ENCODE measurements around the gene NOTCH3.

The NOTCH3 gene

GRCh38 chr19:15144046-15144646 is 56.6 kb downstream of the NOTCH3 start:
- Mint-ChIP-seq H3K4me1 (ENCODE audit: low read depth) (no peaks in the 10 kb centered on the region), H3K4me3 (no peak overlapping the region), H3K27ac (no peak overlapping the region), H3K36me3 (ENCODE audit: low read depth) (no peaks in the 10 kb centered on the region), H3K9me3 (peaks cover 4% of the 10 kb centered on the region), H3K27me3 (ENCODE audit: low read depth) (peaks cover 6% of the 10 kb centered on the region)
- no peak for DNase-seq (ENCODE audit: low spot score)

- no peaks in the 10 kb centered on the region for H3K4me1 Mint-ChIP-seq (ENCODE audit: low read depth)
- no peak overlapping the region for H3K4me3 Mint-ChIP-seq
- H3K27ac Mint-ChIP-seq = no peak overlapping the region
- peaks cover 3% of the 10 kb centered on the region for H3K27me3 Mint-ChIP-seq (ENCODE audit: low read depth)
- H3K9me3 Mint-ChIP-seq = peaks cover 10% of the 10 kb centered on the region
- H3K36me3 Mint-ChIP-seq (ENCODE audit: low read depth) = no peaks in the 10 kb centered on the region
- no peak for DNase-seq (ENCODE audit: low spot score)
Measured at GRCh38 chr19:15142313-15142712, 58.5 kb downstream of the NOTCH3 start.

- H3K4me1 Mint-ChIP-seq (ENCODE audit: low read depth) = peaks cover 1% of the 10 kb centered on the region
- H3K27me3 Mint-ChIP-seq (ENCODE audit: low read depth) = peaks cover 6% of the 10 kb centered on the region
- no peaks in the 10 kb centered on the region for H3K36me3 Mint-ChIP-seq (ENCODE audit: low read depth)
- DNase-seq (ENCODE audit: low spot score) = no peak
- no peak overlapping the region for H3K27ac Mint-ChIP-seq
- no peak overlapping the region for H3K4me3 Mint-ChIP-seq
- H3K9me3 Mint-ChIP-seq = peaks cover 10% of the 10 kb centered on the region
Measured at GRCh38 chr19:15141143-15141542, 59.7 kb downstream of the NOTCH3 start.

GRCh38 chr19:15138427-15138826 is 62.4 kb downstream of the NOTCH3 start:
- DNase-seq (ENCODE audit: low spot score) = no peak
- peaks cover 3% of the 10 kb centered on the region for H3K27me3 Mint-ChIP-seq (ENCODE audit: low read depth)
- H3K9me3 Mint-ChIP-seq = peaks cover 10% of the 10 kb centered on the region
- no peak overlapping the region for H3K27ac Mint-ChIP-seq
- H3K36me3 Mint-ChIP-seq (ENCODE audit: low read depth) = no peaks in the 10 kb centered on the region
- no peak overlapping the region for H3K4me3 Mint-ChIP-seq
- H3K4me1 Mint-ChIP-seq (ENCODE audit: low read depth) = peaks cover 1% of the 10 kb centered on the region

- Mint-ChIP-seq H3K36me3 (ENCODE audit: low read depth) (no peaks in the 10 kb centered on the region), H3K9me3 (peaks cover 10% of the 10 kb centered on the region), H3K27me3 (ENCODE audit: low read depth) (peaks cover 3% of the 10 kb centered on the region), H3K27ac (no peak overlapping the region), H3K4me3 (no peak overlapping the region), H3K4me1 (ENCODE audit: low read depth) (peaks cover 1% of the 10 kb centered on the region)
- no peak for DNase-seq (ENCODE audit: low spot score)
Measured at GRCh38 chr19:15137777-15138176, 63.0 kb downstream of the NOTCH3 start.

GRCh38 chr19:15136234-15136954 is 64.4 kb downstream of the NOTCH3 start:
- no peaks in the 10 kb centered on the region for H3K36me3 Mint-ChIP-seq (ENCODE audit: low read depth)
- no peak overlapping the region for H3K27ac Mint-ChIP-seq
- peaks cover 1% of the 10 kb centered on the region for H3K4me1 Mint-ChIP-seq (ENCODE audit: low read depth)
- H3K27me3 Mint-ChIP-seq (ENCODE audit: low read depth) = peaks cover 3% of the 10 kb centered on the region
- H3K4me3 Mint-ChIP-seq = no peak overlapping the region
- no peak for DNase-seq (ENCODE audit: low spot score)
- peaks cover 10% of the 10 kb centered on the region for H3K9me3 Mint-ChIP-seq

- DNase-seq (ENCODE audit: low spot score) = peak; percentile 32
- peaks cover 19% of the 10 kb centered on the region for H3K4me1 Mint-ChIP-seq (ENCODE audit: low read depth)
Measured at GRCh38 chr19:15129856-15130585, 70.8 kb downstream of the NOTCH3 start.

GRCh38 chr19:15128162-15128770 is 72.5 kb downstream of the NOTCH3 start:
- peaks cover under 1% of the 10 kb centered on the region for H3K36me3 Mint-ChIP-seq (ENCODE audit: low read depth)
- no peak for DNase-seq (ENCODE audit: low spot score)
- H3K27ac Mint-ChIP-seq = no peak overlapping the region
- H3K4me3 Mint-ChIP-seq = no peak overlapping the region
- no peaks in the 10 kb centered on the region for H3K27me3 Mint-ChIP-seq (ENCODE audit: low read depth)
- H3K9me3 Mint-ChIP-seq = no peaks in the 10 kb centered on the region
- peaks cover 25% of the 10 kb centered on the region for H3K4me1 Mint-ChIP-seq (ENCODE audit: low read depth)

More at GRCh38 chr19:15129856-15130585, 70.8 kb downstream of the NOTCH3 start:
- no peaks in the 10 kb centered on the region for H3K36me3 Mint-ChIP-seq (ENCODE audit: low read depth)
- H3K4me3 Mint-ChIP-seq = peak overlapping the region; percentile 34
- no peaks in the 10 kb centered on the region for H3K27me3 Mint-ChIP-seq (ENCODE audit: low read depth)
- H3K9me3 Mint-ChIP-seq = no peaks in the 10 kb centered on the region
- peak overlapping the region; percentile 77 for H3K27ac Mint-ChIP-seq

- Mint-ChIP-seq H3K4me1 (ENCODE audit: low read depth) (peaks cover 25% of the 10 kb centered on the region), H3K27me3 (ENCODE audit: low read depth) (no peaks in the 10 kb centered on the region), H3K36me3 (ENCODE audit: low read depth) (peaks cover 10% of the 10 kb centered on the region), H3K27ac (no peak overlapping the region), H3K4me3 (peak overlapping the region; percentile 21), H3K9me3 (no peaks in the 10 kb centered on the region)
- DNase-seq (ENCODE audit: low spot score) = no peak
Measured at GRCh38 chr19:15126131-15126910, 74.5 kb downstream of the NOTCH3 start.

GRCh38 chr19:15125232-15126067 is 75.3 kb downstream of the NOTCH3 start:
- peak; percentile 99 for DNase-seq (ENCODE audit: low spot score)
- Mint-ChIP-seq H3K27ac (peak overlapping the region; percentile 98), H3K27me3 (ENCODE audit: low read depth) (no peaks in the 10 kb centered on the region), H3K36me3 (ENCODE audit: low read depth) (peaks cover 19% of the 10 kb centered on the region), H3K9me3 (no peaks in the 10 kb centered on the region), H3K4me1 (ENCODE audit: low read depth) (peaks cover 25% of the 10 kb centered on the region), H3K4me3 (peak overlapping the region; percentile 97)

- Mint-ChIP-seq H3K27me3 (ENCODE audit: low read depth) (no peaks in the 10 kb centered on the region), H3K4me1 (ENCODE audit: low read depth) (peaks cover 18% of the 10 kb centered on the region), H3K27ac (peak overlapping the region; percentile 98), H3K36me3 (ENCODE audit: low read depth) (peaks cover 26% of the 10 kb centered on the region), H3K4me3 (peak overlapping the region; percentile 97), H3K9me3 (no peaks in the 10 kb centered on the region)
- DNase-seq (ENCODE audit: low spot score) = no peak
Measured at GRCh38 chr19:15124572-15125231, 76.1 kb downstream of the NOTCH3 start.

GRCh38 chr19:15123900-15124299 is 76.9 kb downstream of the NOTCH3 start:
- Mint-ChIP-seq H3K36me3 (ENCODE audit: low read depth) (peaks cover 33% of the 10 kb centered on the region), H3K27me3 (ENCODE audit: low read depth) (no peaks in the 10 kb centered on the region), H3K27ac (peak overlapping the region; percentile 98), H3K4me3 (peak overlapping the region; percentile 97), H3K9me3 (no peaks in the 10 kb centered on the region), H3K4me1 (ENCODE audit: low read depth) (peaks cover 13% of the 10 kb centered on the region)
- no peak for DNase-seq (ENCODE audit: low spot score)

All from T-helper 2 cell treated with Interferon-gamma antibody and Interleukin-4, amounts not matched to agents 5 μg/mL and 100 μg/mL, for 36 hours (primary cell).